H1 (cell line): ENCODE measurements around the gene ATP13A2. TPM values are rescaled to one million over a fixed set of nuclear protein-coding genes. Genes with fewer than 3 reads are reported as not detected.

Source experiments
- CBX8 ChIP-seq: fragments of 300-800, 300-1000 bp; sonication (generic); IDR thresholded peaks from 2 replicates; pipeline ENCODE4 v1.7.1; 2016; ENCODE audit warnings: low read depth, low read length, borderline replicate concordance
- CHD7 ChIP-seq: fragments of 300-600 bp; sonication (generic); IDR thresholded peaks from 2 replicates; pipeline ENCODE4 v1.7.1; 2012; ENCODE audit warnings: low read length, moderate library complexity, mild to moderate bottlenecking, inconsistent platforms; ENCODE audit not compliant: insufficient replicate concordance
- CREB1 ChIP-seq: IDR thresholded peaks from 2 replicates; pipeline ENCODE4 v1.6.1; 2012; ENCODE audit warnings: inconsistent platforms
- SIX5 ChIP-seq: IDR thresholded peaks from 2 replicates; pipeline ENCODE4 v1.6.1; 2011; ENCODE audit warnings: mild to moderate bottlenecking, low read depth, low read length
- polyA plus RNA-seq, 7 experiments: library from polyadenylated mRNA; depleted of rRNA in 3 of 7; stranded (reverse) in 5 of 7; unstranded in 2 of 7; fragments of >200 nt in 5 of 7; fragments of 200-250 nt in 2 of 7; gene quantifications; 1 replicate in 5 of 7; 2 replicates in 1 of 7; 4 replicates in 1 of 7; pipeline versions ENCODE4 v1.2.1 to v1.2.3, GENCODE V29; 2011 to 2013; ENCODE audit warnings: missing spikeins in 2 of 7, mixed read lengths in 2 of 7
- total RNA-seq: library from RNA; stranded (reverse); fragmentation: NEBNext Ultra II Directional; extraction: Animal tissue kit (Norgen Biotek cat#: 25700); gene quantifications from 2 replicates; pipeline ENCODE4 v1.2.1, GENCODE V29; 2021

Gene ATP13A2
- total and polyA plus RNA-seq, 2 of the 8 experiments (the other 6 are each of a cell fraction or from before 2014, with no cell fraction given): 82.1 to 83.6 TPM

- TF ChIP-seq CHD7: no peak
- no peak for TF ChIP-seq CREB1
- no peak for TF ChIP-seq SIX5
- no peak for TF ChIP-seq CBX8
Measured at GRCh38 chr1:17002524-17002902, 9.2 kb downstream of the ATP13A2 start (continued).
